Liver (tissue), 3 donors: ENCODE results near the gene DIAPH3.

Experiments
- ATF3 ChIP-seq: IDR thresholded peaks from 2 replicates; pipeline ENCODE4 v1.6.1; 2016; ENCODE audit warnings: antibody characterized with exemption
- CTCF ChIP-seq: fragments of 150-350 bp; IDR thresholded peaks from 2 replicates; pipeline ENCODE4 v1.5.1; 2017; ENCODE audit warnings: improper control_type of control experiment, low read depth, low read length; ENCODE audit not compliant: missing input control
- FOXA1 ChIP-seq: IDR thresholded peaks from 2 replicates; pipeline ENCODE4 v1.6.1; 2016; ENCODE audit warnings: antibody characterized with exemption
- donor health status: healthy.
- donor health status: healthy.

- TF ChIP-seq CTCF (no peak), FOXA1 (no peak), ATF3 (no peak)
These were observed 522.5 kb downstream of the DIAPH3 start for GRCh38 chr13:59641261-59641660.
